ENCODE results near the gene VKORC1.

- TF ChIP-seq POLR2AphosphoS5 (IDR thresholded peaks at IDR 0.05; ENCODE audit: low read depth, low read length) (peak; percentile 7; the same call in 1 of the 2 replicates), CTCF (IDR thresholded peaks at IDR 0.05 in 2 of 3, conservative IDR thresholded peaks at IDR 0.05 in 1 of 3; ENCODE audit: borderline replicate concordance in 1 of 3, insufficient read depth in 1 of 3, low read depth in 2 of 3, low read length in 2 of 3) (peak in 2 of 3 experiments; percentile 84 to 96; a peak in 4 of 6 replicates), RAD21 (IDR thresholded peaks at IDR 0.05; ENCODE audit: low read depth) (no peak), YY1 (IDR thresholded peaks at IDR 0.05; ENCODE audit: extremely low read depth, insufficient replicate concordance, low read depth, low read length) (peak; percentile 5), ATF3 (IDR thresholded peaks at IDR 0.05) (no peak), EZH2phosphoT487 (IDR thresholded peaks at IDR 0.05; ENCODE audit: borderline replicate concordance) (no peak), CEBPB (IDR thresholded peaks at IDR 0.05; ENCODE audit: low read depth) (no peak)
Observed at GRCh38 chr16:31142109-31143010, 47.8 kb upstream of the VKORC1 start.

Measured in HCT116 (cell line).